ENCODE measurements around the gene SERPIND1.
"Not testable (repeated sequence)": the region's sequence is repeated elsewhere in the genome, so short reads cannot be mapped to it uniquely, and the experiment has no call there.

The SERPIND1 gene

DNA sequence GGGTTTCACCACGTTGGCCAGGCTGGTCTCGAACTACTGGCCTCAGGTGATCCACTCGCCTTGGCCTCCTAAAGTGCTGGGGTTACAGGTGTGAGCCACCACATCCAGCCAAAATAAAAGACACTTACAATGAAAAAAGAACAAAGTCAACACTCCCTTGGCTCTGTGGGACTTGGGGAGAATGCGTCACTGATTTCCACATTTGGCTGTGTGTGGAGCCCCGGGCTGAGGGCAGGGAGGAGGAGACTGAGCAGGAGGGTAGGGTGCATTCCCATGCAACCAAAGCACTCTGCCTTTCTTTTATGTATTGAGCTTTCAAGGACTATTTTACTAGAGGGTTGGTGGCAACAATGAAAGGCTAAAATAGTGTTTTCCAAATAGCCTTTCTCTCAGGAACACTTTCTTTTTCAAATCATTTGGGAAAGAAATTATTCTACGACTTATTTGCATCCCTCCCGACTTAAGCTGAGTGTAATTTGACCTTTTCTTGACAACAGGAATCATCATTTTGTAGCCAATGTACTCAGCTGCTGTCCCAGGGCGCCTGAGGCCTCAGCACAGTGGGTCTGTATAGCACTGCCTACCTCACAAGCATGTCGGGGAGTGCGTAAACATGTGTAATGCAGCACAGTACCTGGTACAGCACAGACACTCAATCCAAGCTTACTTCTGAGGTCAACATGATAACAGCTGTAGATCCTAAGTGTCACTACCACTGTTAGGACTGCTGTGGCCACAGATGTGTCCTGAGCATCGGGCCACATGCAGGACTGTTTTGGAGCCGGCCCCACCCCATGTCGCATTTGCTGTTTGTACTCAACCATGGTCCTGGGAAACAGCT lies 10.1 kb upstream of the SERPIND1 start:
- Histone ChIP-seq H2AK5ac (ENCODE audit: low read length) (no peak overlapping the region), H3K79me2 (ENCODE audit: control insufficient read depth, insufficient read depth, low read length) (no peaks in the 10 kb centered on the region), H3K4me1 (ENCODE audit: control insufficient read depth, low read depth, low read length) (no peaks in the 10 kb centered on the region), H3K9ac (ENCODE audit: low read length) (no peak overlapping the region), H3K27me3 (ENCODE audit: insufficient read depth, low read length, poor library complexity) (no peaks in the 10 kb centered on the region), H4K5ac (ENCODE audit: low read length) (no peak overlapping the region), H2BK15ac (replicated peaks; ENCODE audit: low read depth) (no peak overlapping the region), H3K27ac (ENCODE audit: low read depth, low read length) (no peak overlapping the region), H3K4me3 (ENCODE audit: low read length) (no peak overlapping the region), H2BK5ac (ENCODE audit: low read length) (no peak overlapping the region), H3K36me3 (ENCODE audit: control insufficient read depth, insufficient read depth, low read length) (peaks cover 4% of the 10 kb centered on the region), H3K79me1 (ENCODE audit: low read length) (no peaks in the 10 kb centered on the region), H3K4ac (ENCODE audit: low read depth, low read length) (no peak overlapping the region), H3K18ac (ENCODE audit: low read length) (no peak overlapping the region), H3K4me2 (ENCODE audit: low read length) (no peak overlapping the region), H2BK120ac (ENCODE audit: low read depth, low read length) (no peak overlapping the region), H4K8ac (ENCODE audit: low read depth, low read length) (no peak overlapping the region), H3K23ac (ENCODE audit: low read length) (no peak overlapping the region), H3K56ac (ENCODE audit: low read length) (no peak overlapping the region)
- no CpG with 5 or more reads among the region's 13 CpGs for WGBS (ENCODE audit: extremely low coverage, insufficient coverage, low lambda C conversion rate)
- no peak for DNase-seq

DNA sequence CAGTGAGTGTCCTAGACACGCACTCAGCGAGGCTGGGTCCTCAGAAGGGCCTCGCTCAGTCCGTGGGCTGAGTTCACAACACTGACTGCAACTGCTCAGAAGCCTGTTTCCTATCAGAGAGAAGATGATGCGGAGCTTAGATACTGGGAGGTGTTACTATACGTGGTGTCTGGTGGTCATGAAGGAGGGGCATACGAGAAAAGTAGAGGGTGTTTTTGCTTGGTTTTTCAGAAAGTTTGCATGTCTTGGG lies 9.5 kb upstream of the SERPIND1 start:
- H3K18ac ChIP-seq (ENCODE audit: low read length): no peak overlapping the region
- H4K8ac ChIP-seq (ENCODE audit: low read depth, low read length): no peak overlapping the region
- H3K4me3 ChIP-seq (ENCODE audit: low read length): no peak overlapping the region
- H2BK15ac ChIP-seq (replicated peaks; ENCODE audit: low read depth): no peak overlapping the region
- H3K4ac ChIP-seq (ENCODE audit: low read depth, low read length): no peak overlapping the region
- no peak overlapping the region for H3K56ac ChIP-seq (ENCODE audit: low read length)
- no peaks in the 10 kb centered on the region for H3K27me3 ChIP-seq (ENCODE audit: insufficient read depth, low read length, poor library complexity)
- no peaks in the 10 kb centered on the region for H3K4me1 ChIP-seq (ENCODE audit: control insufficient read depth, low read depth, low read length)
- H4K5ac ChIP-seq (ENCODE audit: low read length): no peak overlapping the region
- WGBS (ENCODE audit: extremely low coverage, insufficient coverage, low lambda C conversion rate): no CpG with 5 or more reads among the region's 7 CpGs
- H3K36me3 ChIP-seq (ENCODE audit: control insufficient read depth, insufficient read depth, low read length): peaks cover 4% of the 10 kb centered on the region
- no peaks in the 10 kb centered on the region for H3K79me1 ChIP-seq (ENCODE audit: low read length)
- H2AK5ac ChIP-seq (ENCODE audit: low read length): no peak overlapping the region
- H3K4me2 ChIP-seq (ENCODE audit: low read length): no peak overlapping the region
- no peak overlapping the region for H3K9ac ChIP-seq (ENCODE audit: low read length)
- no peak overlapping the region for H2BK120ac ChIP-seq (ENCODE audit: low read depth, low read length)
- no peak overlapping the region for H3K23ac ChIP-seq (ENCODE audit: low read length)
- H2BK5ac ChIP-seq (ENCODE audit: low read length): no peak overlapping the region
- no peak for DNase-seq
- H3K27ac ChIP-seq (ENCODE audit: low read depth, low read length): no peak overlapping the region
- no peaks in the 10 kb centered on the region for H3K79me2 ChIP-seq (ENCODE audit: control insufficient read depth, insufficient read depth, low read length)

DNA sequence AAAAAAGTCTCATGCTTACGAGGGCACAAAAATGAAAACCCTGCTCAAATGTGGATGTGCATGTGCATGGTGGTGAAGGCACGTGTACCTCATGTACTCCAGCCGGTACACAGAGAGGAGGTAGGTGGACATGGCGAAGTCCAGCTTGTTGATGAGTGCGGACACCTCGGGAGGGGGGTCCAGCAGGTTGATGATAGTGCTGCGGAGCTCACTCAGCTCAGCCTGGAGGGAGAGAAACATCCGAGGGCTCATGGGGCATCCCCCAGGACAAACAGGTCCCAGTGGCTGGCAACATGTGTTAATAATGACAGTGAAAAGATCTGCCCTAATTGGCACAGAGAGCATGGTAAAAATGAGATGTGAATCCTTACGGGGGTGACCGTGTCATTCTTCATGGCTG lies 9.2 kb upstream of the SERPIND1 start:
- no peak overlapping the region for H3K4me2 ChIP-seq (ENCODE audit: low read length)
- WGBS (ENCODE audit: extremely low coverage, insufficient coverage, low lambda C conversion rate): no CpG with 5 or more reads among the region's 10 CpGs
- no peak overlapping the region for H3K4ac ChIP-seq (ENCODE audit: low read depth, low read length)
- no peak overlapping the region for H2BK5ac ChIP-seq (ENCODE audit: low read length)
- H3K4me1 ChIP-seq (ENCODE audit: control insufficient read depth, low read depth, low read length): no peaks in the 10 kb centered on the region
- H4K5ac ChIP-seq (ENCODE audit: low read length): no peak overlapping the region
- H3K27ac ChIP-seq (ENCODE audit: low read depth, low read length): no peak overlapping the region
- no peak overlapping the region for H2AK5ac ChIP-seq (ENCODE audit: low read length)
- no peak overlapping the region for H3K18ac ChIP-seq (ENCODE audit: low read length)
- H3K79me2 ChIP-seq (ENCODE audit: control insufficient read depth, insufficient read depth, low read length): no peaks in the 10 kb centered on the region
- no peak overlapping the region for H2BK15ac ChIP-seq (replicated peaks; ENCODE audit: low read depth)
- peaks cover 4% of the 10 kb centered on the region for H3K36me3 ChIP-seq (ENCODE audit: control insufficient read depth, insufficient read depth, low read length)
- no peaks in the 10 kb centered on the region for H3K27me3 ChIP-seq (ENCODE audit: insufficient read depth, low read length, poor library complexity)
- H3K79me1 ChIP-seq (ENCODE audit: low read length): no peaks in the 10 kb centered on the region
- no peak overlapping the region for H3K4me3 ChIP-seq (ENCODE audit: low read length)
- H2BK120ac ChIP-seq (ENCODE audit: low read depth, low read length): no peak overlapping the region
- H3K9ac ChIP-seq (ENCODE audit: low read length): no peak overlapping the region
- no peak overlapping the region for H3K56ac ChIP-seq (ENCODE audit: low read length)
- DNase-seq: no peak
- no peak overlapping the region for H3K23ac ChIP-seq (ENCODE audit: low read length)
- H4K8ac ChIP-seq (ENCODE audit: low read depth, low read length): no peak overlapping the region

DNA sequence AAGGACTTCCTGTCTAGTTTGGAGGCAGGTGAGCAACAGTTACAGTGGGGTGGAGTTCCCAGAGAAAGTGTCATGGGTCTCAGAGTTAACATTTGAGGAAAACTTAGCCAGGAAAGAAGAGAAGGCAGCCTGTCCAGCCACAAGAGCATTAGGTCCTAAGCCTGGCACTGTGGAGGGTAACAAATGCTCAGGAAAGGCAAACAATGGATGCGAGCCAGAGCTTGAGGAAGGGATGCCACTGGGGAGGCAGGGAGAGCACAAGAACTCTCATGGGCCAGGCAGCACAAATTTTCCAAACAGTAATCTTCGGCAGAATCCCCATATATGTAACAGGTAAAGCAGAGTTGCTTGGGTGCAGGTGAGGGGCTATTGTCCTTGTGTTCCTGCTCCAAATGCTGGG lies 8.0 kb upstream of the SERPIND1 start:
- Histone ChIP-seq H3K27me3 (ENCODE audit: insufficient read depth, low read length, poor library complexity) (no peaks in the 10 kb centered on the region), H3K9ac (ENCODE audit: low read length) (no peak overlapping the region), H2BK15ac (replicated peaks; ENCODE audit: low read depth) (no peak overlapping the region), H3K79me2 (ENCODE audit: control insufficient read depth, insufficient read depth, low read length) (no peaks in the 10 kb centered on the region), H4K5ac (ENCODE audit: low read length) (no peak overlapping the region), H2BK5ac (ENCODE audit: low read length) (no peak overlapping the region), H3K4ac (ENCODE audit: low read depth, low read length) (no peak overlapping the region), H3K36me3 (ENCODE audit: control insufficient read depth, insufficient read depth, low read length) (peaks cover 4% of the 10 kb centered on the region), H2AK5ac (ENCODE audit: low read length) (no peak overlapping the region), H3K18ac (ENCODE audit: low read length) (no peak overlapping the region), H3K23ac (ENCODE audit: low read length) (no peak overlapping the region), H3K56ac (ENCODE audit: low read length) (no peak overlapping the region), H4K8ac (ENCODE audit: low read depth, low read length) (no peak overlapping the region), H3K4me2 (ENCODE audit: low read length) (no peak overlapping the region), H3K79me1 (ENCODE audit: low read length) (no peaks in the 10 kb centered on the region), H2BK120ac (ENCODE audit: low read depth, low read length) (no peak overlapping the region), H3K4me3 (ENCODE audit: low read length) (no peak overlapping the region), H3K27ac (ENCODE audit: low read depth, low read length) (no peak overlapping the region), H3K4me1 (ENCODE audit: control insufficient read depth, low read depth, low read length) (no peaks in the 10 kb centered on the region)
- no CpG with 5 or more reads among the region's 2 CpGs for WGBS (ENCODE audit: extremely low coverage, insufficient coverage, low lambda C conversion rate)
- DNase-seq: no peak

DNA sequence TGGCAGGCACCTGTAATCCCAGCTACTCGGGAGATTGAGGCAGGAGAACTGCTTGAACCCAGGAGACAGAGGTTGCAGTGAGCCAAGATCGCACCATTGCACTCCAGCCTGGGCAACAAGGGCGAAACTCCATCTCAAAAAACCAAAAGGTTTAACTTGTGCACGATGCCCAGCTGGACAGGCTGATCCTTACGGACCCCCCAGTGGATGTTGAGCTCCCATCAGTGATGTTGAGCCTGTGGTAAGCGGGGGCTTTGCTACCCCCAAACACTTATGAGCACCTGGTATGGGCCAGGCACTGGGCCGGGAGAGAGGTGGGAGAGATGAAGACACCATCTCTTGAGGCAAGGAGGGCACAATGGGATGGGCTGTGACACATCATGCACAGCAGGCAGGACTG lies 7.4 kb upstream of the SERPIND1 start:
- H3K79me1 ChIP-seq (ENCODE audit: low read length): no peaks in the 10 kb centered on the region
- H4K5ac ChIP-seq (ENCODE audit: low read length): no peak overlapping the region
- peaks cover 4% of the 10 kb centered on the region for H3K36me3 ChIP-seq (ENCODE audit: control insufficient read depth, insufficient read depth, low read length)
- H3K27me3 ChIP-seq (ENCODE audit: insufficient read depth, low read length, poor library complexity): no peaks in the 10 kb centered on the region
- no peak overlapping the region for H3K9ac ChIP-seq (ENCODE audit: low read length)
- no CpG with 5 or more reads among the region's 7 CpGs for WGBS (ENCODE audit: extremely low coverage, insufficient coverage, low lambda C conversion rate)
- no peak overlapping the region for H3K4me3 ChIP-seq (ENCODE audit: low read length)
- H2BK15ac ChIP-seq (replicated peaks; ENCODE audit: low read depth): no peak overlapping the region
- H2BK120ac ChIP-seq (ENCODE audit: low read depth, low read length): no peak overlapping the region
- no peak overlapping the region for H3K4ac ChIP-seq (ENCODE audit: low read depth, low read length)
- no peak overlapping the region for H4K8ac ChIP-seq (ENCODE audit: low read depth, low read length)
- no peak overlapping the region for H3K18ac ChIP-seq (ENCODE audit: low read length)
- H2BK5ac ChIP-seq (ENCODE audit: low read length): no peak overlapping the region
- H2AK5ac ChIP-seq (ENCODE audit: low read length): no peak overlapping the region
- H3K27ac ChIP-seq (ENCODE audit: low read depth, low read length): no peak overlapping the region
- DNase-seq: no peak
- H3K4me1 ChIP-seq (ENCODE audit: control insufficient read depth, low read depth, low read length): no peaks in the 10 kb centered on the region
- no peak overlapping the region for H3K23ac ChIP-seq (ENCODE audit: low read length)
- no peaks in the 10 kb centered on the region for H3K79me2 ChIP-seq (ENCODE audit: control insufficient read depth, insufficient read depth, low read length)
- no peak overlapping the region for H3K56ac ChIP-seq (ENCODE audit: low read length)
- no peak overlapping the region for H3K4me2 ChIP-seq (ENCODE audit: low read length)

DNA sequence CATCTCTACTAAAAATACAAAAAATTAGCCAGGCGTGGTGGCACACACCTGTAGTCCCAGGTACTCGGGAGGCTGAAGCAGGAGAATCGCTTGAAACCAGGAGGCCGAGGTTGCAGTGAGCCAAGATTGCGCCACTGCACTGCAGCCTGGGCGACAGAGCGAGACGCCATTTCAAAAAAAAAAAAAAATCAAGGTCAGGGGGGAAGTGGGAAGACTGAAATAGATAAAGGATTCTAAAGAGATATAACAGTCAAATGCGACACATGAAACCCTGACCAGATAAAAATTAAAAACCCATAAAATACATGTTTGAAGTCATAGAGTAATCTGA lies 4.5 kb upstream of the SERPIND1 start:
- H2BK15ac ChIP-seq (replicated peaks; ENCODE audit: low read depth); H2BK120ac ChIP-seq (ENCODE audit: low read depth, low read length); H3K79me2 ChIP-seq (ENCODE audit: control insufficient read depth, insufficient read depth, low read length); H4K8ac ChIP-seq (ENCODE audit: low read depth, low read length); H3K36me3 ChIP-seq (ENCODE audit: control insufficient read depth, insufficient read depth, low read length); H3K4me3 ChIP-seq (ENCODE audit: low read length); H4K5ac ChIP-seq (ENCODE audit: low read length); H3K4me1 ChIP-seq (ENCODE audit: control insufficient read depth, low read depth, low read length); H3K4me2 ChIP-seq (ENCODE audit: low read length); DNase-seq; H2BK5ac ChIP-seq (ENCODE audit: low read length); H3K9ac ChIP-seq (ENCODE audit: low read length); H3K18ac ChIP-seq (ENCODE audit: low read length); H3K4ac ChIP-seq (ENCODE audit: low read depth, low read length); H3K23ac ChIP-seq (ENCODE audit: low read length); H3K56ac ChIP-seq (ENCODE audit: low read length); H3K27ac ChIP-seq (ENCODE audit: low read depth, low read length); H2AK5ac ChIP-seq (ENCODE audit: low read length); H3K27me3 ChIP-seq (ENCODE audit: insufficient read depth, low read length, poor library complexity); H3K79me1 ChIP-seq (ENCODE audit: low read length): not testable (repeated sequence)
- no CpG with 5 or more reads among the region's 9 CpGs for WGBS (ENCODE audit: extremely low coverage, insufficient coverage, low lambda C conversion rate)
